HFF-Myc (cell line): Measurements from ENCODE around the gene TMEM158.

ENCODE experiments used
- DNase-seq: peaks from one replicate; pipeline ENCODE4 v3.0.0-alpha.2; 2011; ENCODE audit warnings: low read depth; ENCODE audit errors: extremely low read depth
- H3K4me3 ChIP-seq: replicated peaks from 2 replicates; pipeline ENCODE4 v1.5.1; 2011; ENCODE audit warnings: low read depth, mild to moderate bottlenecking, control low read depth, low read length
- CTCF ChIP-seq: IDR thresholded peaks from 2 replicates; pipeline ENCODE4 v1.5.1; 2012; ENCODE audit warnings: mild to moderate bottlenecking, low read depth, low read length, control low read depth; ENCODE audit errors: missing control alignments

Gene TMEM158

GRCh38 chr3:45212095-45212468 is 14.0 kb downstream of the TMEM158 start:
- no peak for TF ChIP-seq CTCF
- no peak for DNase-seq
- no peak overlapping the region for H3K4me3 ChIP-seq

- DNase-seq = no peak
- no peak overlapping the region for H3K4me3 ChIP-seq
- TF ChIP-seq CTCF = no peak
Measured at GRCh38 chr3:45211466-45212094, 14.5 kb downstream of the TMEM158 start.

- TF ChIP-seq CTCF = peak; percentile 91
- H3K4me3 ChIP-seq = no peak overlapping the region
- peak; percentile 61 for DNase-seq
Measured at GRCh38 chr3:45210308-45211041, 15.6 kb downstream of the TMEM158 start.

GRCh38 chr3:45209526-45209925 is 16.6 kb downstream of the TMEM158 start:
- no peak for DNase-seq
- no peak for TF ChIP-seq CTCF
- no peak overlapping the region for H3K4me3 ChIP-seq

- H3K4me3 ChIP-seq = no peak overlapping the region
- no peak for TF ChIP-seq CTCF
- no peak for DNase-seq
Measured at GRCh38 chr3:45208586-45208985, 17.5 kb downstream of the TMEM158 start.

- H3K4me3 ChIP-seq = no peak overlapping the region
- TF ChIP-seq CTCF = no peak
- no peak for DNase-seq
Measured at GRCh38 chr3:45207446-45207845, 18.6 kb downstream of the TMEM158 start.
